GM12864 (cell line): ENCODE measurements around the gene SAAL1.
"Not testable (repeated sequence)": the region's sequence is repeated elsewhere in the genome, so short reads cannot be mapped to it uniquely, and the experiment has no call there.

ENCODE experiments used
- DNase-seq: peaks from one replicate; pipeline ENCODE4 v3.0.0-alpha.2; 2011; ENCODE audit warnings: low read depth
- H3K4me3 ChIP-seq: 2 replicates; pipeline ENCODE4 v1.5.1; 2011; ENCODE audit warnings: mild to moderate bottlenecking, low read depth, low read length, control low read depth
- CTCF ChIP-seq: IDR thresholded peaks from 2 replicates; pipeline ENCODE4 v1.5.1; 2011; ENCODE audit warnings: low read depth, mild to moderate bottlenecking, moderate library complexity, low read length, control low read depth, inconsistent platforms; ENCODE audit errors: missing control alignments

The SAAL1 gene

GRCh38 chr11:18135308-18135707, 29.4 kb upstream of the SAAL1 start:
- no peak for TF ChIP-seq CTCF
- no peak overlapping the region for H3K4me3 ChIP-seq
- no peak for DNase-seq

GRCh38 chr11:18132341-18132740, 26.5 kb upstream of the SAAL1 start, which contains the start of gene MRGPRX3:
Gene MRGPRX3, plus strand, starts transcription at chr11:18132571. Its CDS starts 4,632 bp downstream, at chr11:18137203.
- TF ChIP-seq CTCF: no peak
- DNase-seq: no peak
- H3K4me3 ChIP-seq: no peak within 1 kb of the TSS

- not testable (repeated sequence) for H3K4me3 ChIP-seq, DNase-seq
These were observed 25.2 kb upstream of the SAAL1 start for GRCh38 chr11:18131115-18131514.

GRCh38 chr11:18121331-18121828, 15.5 kb upstream of the SAAL1 start:
- H3K4me3 ChIP-seq, DNase-seq: not testable (repeated sequence)

- peak; percentile 26 for DNase-seq
- H3K4me3 ChIP-seq: no peak overlapping the region
- TF ChIP-seq CTCF: peak; percentile 89
These were observed 9.7 kb upstream of the SAAL1 start for GRCh38 chr11:18115360-18116127.

- no peak overlapping the region for H3K4me3 ChIP-seq
- TF ChIP-seq CTCF: no peak
- DNase-seq: no peak
These were observed 5.1 kb upstream of the SAAL1 start for GRCh38 chr11:18111005-18111404.

GRCh38 chr11:18108254-18108653, 2.4 kb upstream of the SAAL1 start:
- no peak overlapping the region for H3K4me3 ChIP-seq
- no peak for TF ChIP-seq CTCF
- DNase-seq: no peak

GRCh38 chr11:18106688-18107087, 806 bp upstream of the SAAL1 start:
- no peak overlapping the region for H3K4me3 ChIP-seq
- DNase-seq: no peak
- no peak for TF ChIP-seq CTCF
